SK-N-MC (cell line): ENCODE data around the gene TRIL.

Experiments
- DNase-seq: peaks from one replicate; pipeline ENCODE4 v3.0.0-alpha.2; 2011; ENCODE audit warnings: low read depth, low spot score
- H3K27ac ChIP-seq: fragments of 200-600 bp; sonication (generic); 2 replicates; pipeline ENCODE4 v1.5.1; 2016; ENCODE audit warnings: mixed run types
- H3K36me3 ChIP-seq: fragments of 200-600 bp; sonication (generic); 2 replicates; pipeline ENCODE4 v1.6.1; 2017; ENCODE audit warnings: antibody characterized with exemption, low read length, mixed read lengths; ENCODE audit not compliant: insufficient read depth
- H3K4me3 ChIP-seq: fragments of 200-600 bp; sonication (generic); 2 replicates; pipeline ENCODE4 v1.5.1; 2016
- H3K9ac ChIP-seq: fragments of 200-600 bp; sonication (generic); 2 replicates; pipeline ENCODE4 v1.8.0; 2017; ENCODE audit warnings: mixed run types, mixed read lengths; ENCODE audit not compliant: insufficient read length
- H3K9me3 ChIP-seq: fragments of 200-600 bp; sonication (generic); 2 replicates; pipeline ENCODE4 v1.6.1; 2017; ENCODE audit warnings: low read depth, mild to moderate bottlenecking, antibody characterized with exemption, low read length, moderate library complexity, mixed read lengths
- EZH2 ChIP-seq: fragments of 200-600 bp; sonication (generic); IDR thresholded peaks from one replicate; pipeline ENCODE4 v1.6.1; 2017; ENCODE audit warnings: antibody characterized with exemption
- FOXP2 ChIP-seq: optimal IDR thresholded peaks from 2 replicates; pipeline ENCODE3; 2011; ENCODE audit warnings: mild to moderate bottlenecking, moderate library complexity; ENCODE audit not compliant: insufficient read depth; ENCODE audit errors: extremely low read length, control extremely low read depth
- POLR2AphosphoS5 ChIP-seq: IDR thresholded peaks from 2 replicates; pipeline ENCODE4 v1.6.1; 2012; ENCODE audit warnings: mild to moderate bottlenecking, low read depth, low read length, borderline replicate concordance

TRIL gene

GRCh38 chr7:28979776-28980175 lies 21.6 kb upstream of the TRIL start:
- no peak overlapping the region for H3K27ac ChIP-seq
- H3K36me3 ChIP-seq = no peaks in the 10 kb centered on the region
- H3K9me3 ChIP-seq = no peaks in the 10 kb centered on the region
- H3K9ac ChIP-seq = no peak overlapping the region
- no peak for TF ChIP-seq POLR2AphosphoS5
- TF ChIP-seq EZH2 = no peak
- TF ChIP-seq FOXP2 = no peak
- DNase-seq = no peak
- no peak overlapping the region for H3K4me3 ChIP-seq

GRCh38 chr7:28977881-28978280 lies 19.8 kb upstream of the TRIL start:
- Histone ChIP-seq H3K9me3 (no peaks in the 10 kb centered on the region), H3K36me3 (no peaks in the 10 kb centered on the region), H3K9ac (no peak overlapping the region), H3K27ac (no peak overlapping the region), H3K4me3 (no peak overlapping the region)
- no peak for DNase-seq
- TF ChIP-seq EZH2 (no peak), FOXP2 (no peak)

- H3K4me3 ChIP-seq = no peak overlapping the region
- no peaks in the 10 kb centered on the region for H3K36me3 ChIP-seq
- TF ChIP-seq FOXP2 (no peak), POLR2AphosphoS5 (no peak), EZH2 (no peak)
- no peak for DNase-seq
- H3K27ac ChIP-seq = no peak overlapping the region
- H3K9ac ChIP-seq = no peak overlapping the region
- peaks cover 5% of the 10 kb centered on the region; the same call in 1 of the 2 replicates for H3K9me3 ChIP-seq
Observed at GRCh38 chr7:28976022-28976421, 17.9 kb upstream of the TRIL start.

GRCh38 chr7:28973591-28973990 lies 15.5 kb upstream of the TRIL start:
- H3K27ac ChIP-seq = no peak overlapping the region
- no peaks in the 10 kb centered on the region for H3K36me3 ChIP-seq
- H3K9me3 ChIP-seq = peaks cover 9% of the 10 kb centered on the region; the same call in 1 of the 2 replicates
- DNase-seq = no peak
- no peak for TF ChIP-seq FOXP2
- no peak for TF ChIP-seq EZH2
- no peak for TF ChIP-seq POLR2AphosphoS5
- no peak overlapping the region for H3K4me3 ChIP-seq
- no peak overlapping the region for H3K9ac ChIP-seq

GRCh38 chr7:28964056-28964455 lies 5.9 kb upstream of the TRIL start:
- TF ChIP-seq POLR2AphosphoS5 (no peak), FOXP2 (no peak)
- H3K36me3 ChIP-seq = no peaks in the 10 kb centered on the region

GRCh38 chr7:28961972-28962371 lies 3.8 kb upstream of the TRIL start:
- H3K4me3 ChIP-seq = no peak overlapping the region
- H3K36me3 ChIP-seq = no peaks in the 10 kb centered on the region
- TF ChIP-seq EZH2 = no peak
- TF ChIP-seq POLR2AphosphoS5 = no peak
- TF ChIP-seq FOXP2 = no peak
- H3K27ac ChIP-seq = no peak overlapping the region
- no peak overlapping the region for H3K9ac ChIP-seq
- H3K9me3 ChIP-seq = no peaks in the 10 kb centered on the region
- no peak for DNase-seq

More at GRCh38 chr7:28964056-28964455, 5.9 kb upstream of the TRIL start:
- DNase-seq = no peak
- no peak overlapping the region for H3K9ac ChIP-seq
- H3K27ac ChIP-seq = no peak overlapping the region
- H3K4me3 ChIP-seq = no peak overlapping the region
- no peaks in the 10 kb centered on the region for H3K9me3 ChIP-seq

- TF ChIP-seq FOXP2 (no peak), POLR2AphosphoS5 (no peak), EZH2 (no peak)
- no peaks in the 10 kb centered on the region for H3K9me3 ChIP-seq
- H3K9ac ChIP-seq = no peak overlapping the region
- DNase-seq = no peak
- H3K27ac ChIP-seq = no peak overlapping the region
- no peak overlapping the region for H3K4me3 ChIP-seq
- no peaks in the 10 kb centered on the region for H3K36me3 ChIP-seq
Observed at GRCh38 chr7:28960071-28960840, 2.1 kb upstream of the TRIL start.

GRCh38 chr7:28958980-28959347 lies 834 bp upstream of the TRIL start:
- Histone ChIP-seq H3K27ac (no peak overlapping the region), H3K36me3 (no peaks in the 10 kb centered on the region), H3K4me3 (no peak overlapping the region), H3K9ac (no peak overlapping the region), H3K9me3 (no peaks in the 10 kb centered on the region)
- no peak for TF ChIP-seq POLR2AphosphoS5
- no peak for TF ChIP-seq FOXP2
- no peak for TF ChIP-seq EZH2
- no peak for DNase-seq

- no peak overlapping the region for H3K27ac ChIP-seq
- no peak overlapping the region for H3K4me3 ChIP-seq
- no peak for DNase-seq
- TF ChIP-seq EZH2 = no peak
- TF ChIP-seq FOXP2 = no peak
- TF ChIP-seq POLR2AphosphoS5 = no peak
- H3K36me3 ChIP-seq = no peaks in the 10 kb centered on the region
- no peak overlapping the region for H3K9ac ChIP-seq
- no peaks in the 10 kb centered on the region for H3K9me3 ChIP-seq
Observed at GRCh38 chr7:28957751-28958234, 337 bp downstream of the TRIL start.
